K562 (cell line): ENCODE results near the gene ELF3. TPM values are rescaled to one million over a fixed set of nuclear protein-coding genes. Genes with fewer than 3 reads are reported as not detected.
A peak's percentile ranks its signal among the peaks of the same experiment; 100 is the strongest.

ENCODE experiments used
- IRF2 ChIP-seq: sonication (generic); formaldehyde crosslinking; IDR thresholded peaks from 2 replicates; pipeline ENCODE4 v1.8.1; 2022; ENCODE audit warnings: mild to moderate bottlenecking, missing genetic modification reagents
- JUN ChIP-seq, 2 experiments: sonication (generic) in 1 of 2; formaldehyde crosslinking in 1 of 2; IDR thresholded peaks; 2 replicates each; pipeline versions ENCODE4 v1.6.1 to v1.8.0; 2012 to 2022; ENCODE audit warnings: borderline replicate concordance in 2 of 2, mild to moderate bottlenecking in 2 of 2, improper control_type of control experiment in 1 of 2, low read depth in 1 of 2, low read length in 1 of 2, missing genetic modification reagents in 1 of 2
- KLF16 ChIP-seq: IDR thresholded peaks from 2 replicates; pipeline ENCODE4 v1.6.1; 2016; ENCODE audit warnings: antibody characterized with exemption
- NCOR1 ChIP-seq: fragments of 450-650 bp; IDR thresholded peaks from 2 replicates; pipeline ENCODE4 v1.6.1; 2016; ENCODE audit warnings: mild to moderate bottlenecking, moderate library complexity
- PHF20 ChIP-seq: fragments of 450-650 bp; IDR thresholded peaks from 2 replicates; pipeline ENCODE4 v1.6.1; 2018; ENCODE audit not compliant: partially characterized antibody
- PHTF2 ChIP-seq: fragments of 250-450 bp; sonication (Bioruptor Pico); IDR thresholded peaks from 2 replicates; pipeline ENCODE4 v1.5.0; 2021; ENCODE audit warnings: mild to moderate bottlenecking
- SRSF1 ChIP-seq: fragments of 200-400 bp; formaldehyde crosslinking; IDR thresholded peaks from 2 replicates; pipeline ENCODE4 v1.6.1; 2017; ENCODE audit warnings: mild to moderate bottlenecking, low read depth, low read length, moderate library complexity
- STAT5A ChIP-seq: IDR thresholded peaks from 2 replicates; pipeline ENCODE4 v1.6.1; 2012; ENCODE audit warnings: low read length, inconsistent platforms, borderline replicate concordance
- U2AF1 ChIP-seq: fragments of 200-400 bp; formaldehyde crosslinking; optimal IDR thresholded peaks from 2 replicates; pipeline ENCODE3; 2017; ENCODE audit warnings: mild to moderate bottlenecking, low read depth, low read length, moderate library complexity
- polyA plus RNA-seq, 8 experiments: library from polyadenylated mRNA; depleted of rRNA in 4 of 8; stranded (reverse) in 5 of 8; unstranded in 3 of 8; fragments of >200 nt; fragmentation: Nextera tagmentation in 2 of 8; fragmentation: Illumina TruSeq in 1 of 8; extraction: Ambion mirVana in 2 of 8; extraction: Trizol in 1 of 8; gene quantifications; 2 replicates each; pipeline versions ENCODE4 v1.2.1 to v1.2.3, GENCODE V29; 2011 to 2014; ENCODE audit warnings: inconsistent platforms in 1 of 8, missing spikeins in 1 of 8
- total RNA-seq, 7 experiments: library from RNA; depleted of rRNA in 6 of 7; stranded (reverse); fragments of >200 nt in 6 of 7; fragmentation: Illumina TruSeq in 2 of 7; extraction: Trizol in 2 of 7; gene quantifications; 2 replicates each; pipeline versions ENCODE4 v1.2.1 to v1.2.3, GENCODE V29; 2011 to 2021; ENCODE audit warnings: low replicate concordance in 1 of 7
- TF ChIP-seq, protein P1 (sequence below): fragments of 250-450 bp; sonication (Bioruptor Pico); IDR thresholded peaks from 2 replicates; pipeline ENCODE4 v1.4.0; 2020; ENCODE audit warnings: borderline replicate concordance
- TF ChIP-seq, protein P2 (sequence below): fragments of 250-450 bp; sonication (Bioruptor Pico); IDR thresholded peaks from 2 replicates; pipeline ENCODE4 v1.8.0; 2022; ENCODE audit warnings: moderate library complexity, mild to moderate bottlenecking, inconsistent platforms
- TF ChIP-seq, protein P3 (sequence below), 2 experiments: fragments of 150-350 bp in 1 of 2; IDR thresholded peaks; 2 replicates each; pipeline ENCODE4 v1.6.1; 2012 to 2016; ENCODE audit warnings: low read depth in 2 of 2, low read length in 2 of 2, mild to moderate bottlenecking in 1 of 2, moderate library complexity in 1 of 2
- TF ChIP-seq, protein P4 (sequence below): fragments of 250-450 bp; sonication (Bioruptor Pico); IDR thresholded peaks from 2 replicates; pipeline ENCODE4 v1.5.0; 2021
- TF ChIP-seq, protein P5 (sequence below): fragments of 450-650 bp; IDR thresholded peaks from 2 replicates; pipeline ENCODE4 v1.6.1; 2017; ENCODE audit warnings: mild to moderate bottlenecking, moderate library complexity
- TF ChIP-seq, protein P6 (sequence below): fragments of 250-450 bp; sonication (Bioruptor Pico); IDR thresholded peaks from 2 replicates; pipeline ENCODE4 v1.8.0; 2021; ENCODE audit warnings: moderate library complexity, mild to moderate bottlenecking, inconsistent platforms

ELF3 gene
- total and polyA plus RNA-seq, 9 of the 15 experiments (the other 6 are each of a cell fraction or from before 2014, with no cell fraction given) = 0.03 to 1.2 (median 0.07) TPM; not detected in 4

DNA sequence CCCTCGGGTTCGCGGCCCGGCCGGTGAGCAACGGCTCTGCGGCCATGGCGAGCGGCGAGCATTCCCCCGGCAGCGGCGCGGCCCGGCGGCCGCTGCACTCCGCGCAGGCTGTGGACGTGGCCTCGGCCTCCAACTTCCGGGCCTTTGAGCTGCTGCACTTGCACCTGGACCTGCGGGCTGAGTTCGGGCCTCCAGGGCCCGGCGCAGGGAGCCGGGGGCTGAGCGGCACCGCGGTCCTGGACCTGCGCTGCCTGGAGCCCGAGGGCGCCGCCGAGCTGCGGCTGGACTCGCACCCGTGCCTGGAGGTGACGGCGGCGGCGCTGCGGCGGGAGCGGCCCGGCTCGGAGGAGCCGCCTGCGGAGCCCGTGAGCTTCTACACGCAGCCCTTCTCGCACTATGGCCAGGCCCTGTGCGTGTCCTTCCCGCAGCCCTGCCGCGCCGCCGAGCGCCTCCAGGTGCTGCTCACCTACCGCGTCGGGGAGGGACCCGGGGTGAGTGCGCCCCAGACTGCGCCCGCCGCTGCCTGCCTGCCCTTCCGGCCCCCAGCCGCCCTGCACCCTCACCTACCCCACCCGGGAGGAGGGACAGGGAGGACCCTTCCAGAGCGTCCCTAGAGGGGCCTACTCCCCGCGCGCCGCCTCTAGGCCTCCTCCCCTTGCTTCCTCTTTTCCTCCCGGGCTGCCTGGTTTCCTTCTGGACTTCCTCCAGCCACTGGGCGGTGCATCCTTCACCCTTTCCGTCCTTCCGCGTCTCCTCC lies 27.6 kb upstream of the ELF3 start, which contains the start of gene RNPEP (continued):
- TF ChIP-seq, protein P1, sequence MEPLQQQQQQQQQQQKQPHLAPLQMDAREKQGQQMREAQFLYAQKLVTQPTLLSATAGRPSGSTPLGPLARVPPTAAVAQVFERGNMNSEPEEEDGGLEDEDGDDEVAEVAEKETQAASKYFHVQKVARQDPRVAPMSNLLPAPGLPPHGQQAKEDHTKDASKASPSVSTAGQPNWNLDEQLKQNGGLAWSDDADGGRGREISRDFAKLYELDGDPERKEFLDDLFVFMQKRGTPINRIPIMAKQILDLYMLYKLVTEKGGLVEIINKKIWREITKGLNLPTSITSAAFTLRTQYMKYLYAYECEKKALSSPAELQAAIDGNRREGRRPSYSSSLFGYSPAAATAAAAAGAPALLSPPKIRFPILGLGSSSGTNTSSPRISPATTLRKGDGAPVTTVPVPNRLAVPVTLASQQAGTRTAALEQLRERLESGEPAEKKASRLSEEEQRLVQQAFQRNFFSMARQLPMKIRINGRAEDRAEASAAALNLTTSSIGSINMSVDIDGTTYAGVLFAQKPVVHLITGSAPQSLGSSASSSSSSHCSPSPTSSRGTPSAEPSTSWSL (CRISPR knock-in tag) = peak; percentile 26; the same call in 1 of the 2 replicates
- TF ChIP-seq PHTF2 (CRISPR knock-in tag) (no peak), U2AF1 (peak; percentile 74), KLF16 (no peak), NCOR1 (no peak), SRSF1 (no peak), PHF20 (peak; percentile 93), STAT5A (no peak), IRF2 (no peak), JUN (IDR thresholded peaks at IDR 0.05; ENCODE audit: borderline replicate concordance, low read depth, low read length) (no peak), JUN (CRISPR knock-in tag; IDR thresholded peaks at IDR 0.05; ENCODE audit: borderline replicate concordance) (peak; percentile 60; the same call in 1 of the 2 replicates)
- TF ChIP-seq, protein P2, sequence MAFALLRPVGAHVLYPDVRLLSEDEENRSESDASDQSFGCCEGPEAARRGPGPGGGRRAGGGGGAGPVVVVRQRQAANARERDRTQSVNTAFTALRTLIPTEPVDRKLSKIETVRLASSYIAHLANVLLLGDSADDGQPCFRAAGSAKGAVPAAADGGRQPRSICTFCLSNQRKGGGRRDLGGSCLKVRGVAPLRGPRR (CRISPR knock-in tag) = no peak
- TF ChIP-seq, protein P3, sequence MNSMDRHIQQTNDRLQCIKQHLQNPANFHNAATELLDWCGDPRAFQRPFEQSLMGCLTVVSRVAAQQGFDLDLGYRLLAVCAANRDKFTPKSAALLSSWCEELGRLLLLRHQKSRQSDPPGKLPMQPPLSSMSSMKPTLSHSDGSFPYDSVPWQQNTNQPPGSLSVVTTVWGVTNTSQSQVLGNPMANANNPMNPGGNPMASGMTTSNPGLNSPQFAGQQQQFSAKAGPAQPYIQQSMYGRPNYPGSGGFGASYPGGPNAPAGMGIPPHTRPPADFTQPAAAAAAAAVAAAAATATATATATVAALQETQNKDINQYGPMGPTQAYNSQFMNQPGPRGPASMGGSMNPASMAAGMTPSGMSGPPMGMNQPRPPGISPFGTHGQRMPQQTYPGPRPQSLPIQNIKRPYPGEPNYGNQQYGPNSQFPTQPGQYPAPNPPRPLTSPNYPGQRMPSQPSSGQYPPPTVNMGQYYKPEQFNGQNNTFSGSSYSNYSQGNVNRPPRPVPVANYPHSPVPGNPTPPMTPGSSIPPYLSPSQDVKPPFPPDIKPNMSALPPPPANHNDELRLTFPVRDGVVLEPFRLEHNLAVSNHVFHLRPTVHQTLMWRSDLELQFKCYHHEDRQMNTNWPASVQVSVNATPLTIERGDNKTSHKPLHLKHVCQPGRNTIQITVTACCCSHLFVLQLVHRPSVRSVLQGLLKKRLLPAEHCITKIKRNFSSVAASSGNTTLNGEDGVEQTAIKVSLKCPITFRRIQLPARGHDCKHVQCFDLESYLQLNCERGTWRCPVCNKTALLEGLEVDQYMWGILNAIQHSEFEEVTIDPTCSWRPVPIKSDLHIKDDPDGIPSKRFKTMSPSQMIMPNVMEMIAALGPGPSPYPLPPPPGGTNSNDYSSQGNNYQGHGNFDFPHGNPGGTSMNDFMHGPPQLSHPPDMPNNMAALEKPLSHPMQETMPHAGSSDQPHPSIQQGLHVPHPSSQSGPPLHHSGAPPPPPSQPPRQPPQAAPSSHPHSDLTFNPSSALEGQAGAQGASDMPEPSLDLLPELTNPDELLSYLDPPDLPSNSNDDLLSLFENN (IDR thresholded peaks at IDR 0.05; ENCODE audit: low read depth in 2 of 2, low read length in 2 of 2) = 0 out of 4 replicates have a peak, but pooled peaks of 1 of the 2 experiments have one; percentile 7
- TF ChIP-seq, protein P4, sequence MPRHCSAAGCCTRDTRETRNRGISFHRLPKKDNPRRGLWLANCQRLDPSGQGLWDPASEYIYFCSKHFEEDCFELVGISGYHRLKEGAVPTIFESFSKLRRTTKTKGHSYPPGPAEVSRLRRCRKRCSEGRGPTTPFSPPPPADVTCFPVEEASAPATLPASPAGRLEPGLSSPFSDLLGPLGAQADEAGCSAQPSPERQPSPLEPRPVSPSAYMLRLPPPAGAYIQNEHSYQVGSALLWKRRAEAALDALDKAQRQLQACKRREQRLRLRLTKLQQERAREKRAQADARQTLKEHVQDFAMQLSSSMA = no peak
- TF ChIP-seq, protein P5, sequence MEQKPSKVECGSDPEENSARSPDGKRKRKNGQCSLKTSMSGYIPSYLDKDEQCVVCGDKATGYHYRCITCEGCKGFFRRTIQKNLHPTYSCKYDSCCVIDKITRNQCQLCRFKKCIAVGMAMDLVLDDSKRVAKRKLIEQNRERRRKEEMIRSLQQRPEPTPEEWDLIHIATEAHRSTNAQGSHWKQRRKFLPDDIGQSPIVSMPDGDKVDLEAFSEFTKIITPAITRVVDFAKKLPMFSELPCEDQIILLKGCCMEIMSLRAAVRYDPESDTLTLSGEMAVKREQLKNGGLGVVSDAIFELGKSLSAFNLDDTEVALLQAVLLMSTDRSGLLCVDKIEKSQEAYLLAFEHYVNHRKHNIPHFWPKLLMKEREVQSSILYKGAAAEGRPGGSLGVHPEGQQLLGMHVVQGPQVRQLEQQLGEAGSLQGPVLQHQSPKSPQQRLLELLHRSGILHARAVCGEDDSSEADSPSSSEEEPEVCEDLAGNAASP = no peak
- TF ChIP-seq, protein P6, sequence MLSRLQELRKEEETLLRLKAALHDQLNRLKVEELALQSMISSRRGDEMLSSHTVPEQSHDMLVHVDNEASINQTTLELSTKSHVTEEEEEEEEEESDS (CRISPR knock-in tag) = no peak
